ENCODE data around the gene DSC1.

DNA sequence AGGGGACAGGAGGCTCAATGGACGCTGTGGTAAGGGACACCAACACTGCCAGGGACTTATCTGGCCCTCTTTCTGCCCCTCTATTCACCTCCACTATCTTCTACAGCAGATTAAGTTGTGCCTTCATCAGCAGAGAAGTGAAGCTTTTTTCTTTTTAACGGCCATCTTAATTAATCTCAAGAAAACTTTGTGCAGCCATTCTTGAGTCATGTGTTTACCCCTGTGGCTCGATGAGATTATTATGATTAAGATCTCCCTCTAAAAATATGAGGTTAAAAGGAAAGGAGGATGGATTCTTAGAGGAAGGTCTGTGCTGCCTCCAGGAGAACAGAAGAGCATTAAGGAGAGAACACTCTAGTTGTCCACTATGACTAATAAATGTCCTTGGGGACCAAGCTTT lies 32.4 kb upstream of the DSC1 start:
- TF ChIP-seq, protein P1, sequence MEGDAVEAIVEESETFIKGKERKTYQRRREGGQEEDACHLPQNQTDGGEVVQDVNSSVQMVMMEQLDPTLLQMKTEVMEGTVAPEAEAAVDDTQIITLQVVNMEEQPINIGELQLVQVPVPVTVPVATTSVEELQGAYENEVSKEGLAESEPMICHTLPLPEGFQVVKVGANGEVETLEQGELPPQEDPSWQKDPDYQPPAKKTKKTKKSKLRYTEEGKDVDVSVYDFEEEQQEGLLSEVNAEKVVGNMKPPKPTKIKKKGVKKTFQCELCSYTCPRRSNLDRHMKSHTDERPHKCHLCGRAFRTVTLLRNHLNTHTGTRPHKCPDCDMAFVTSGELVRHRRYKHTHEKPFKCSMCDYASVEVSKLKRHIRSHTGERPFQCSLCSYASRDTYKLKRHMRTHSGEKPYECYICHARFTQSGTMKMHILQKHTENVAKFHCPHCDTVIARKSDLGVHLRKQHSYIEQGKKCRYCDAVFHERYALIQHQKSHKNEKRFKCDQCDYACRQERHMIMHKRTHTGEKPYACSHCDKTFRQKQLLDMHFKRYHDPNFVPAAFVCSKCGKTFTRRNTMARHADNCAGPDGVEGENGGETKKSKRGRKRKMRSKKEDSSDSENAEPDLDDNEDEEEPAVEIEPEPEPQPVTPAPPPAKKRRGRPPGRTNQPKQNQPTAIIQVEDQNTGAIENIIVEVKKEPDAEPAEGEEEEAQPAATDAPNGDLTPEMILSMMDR (IDR thresholded peaks at IDR 0.05), result no peak
- TF ChIP-seq EZH2phosphoT487 (IDR thresholded peaks at IDR 0.05) (no peak), EZH2 (IDR thresholded peaks at IDR 0.05) (no peak)
